Skeletal muscle satellite cell (primary cell): ENCODE measurements around the gene SLCO6A1. TPM values are rescaled to one million over a fixed set of nuclear protein-coding genes. Genes with fewer than 3 reads are reported as not detected.

Experiments used
- H3K27me3 ChIP-seq: 2 replicates; pipeline ENCODE4 v1.7.0; 2013; ENCODE audit warnings: low read length; ENCODE audit not compliant: control insufficient read depth, insufficient read depth
- H3K36me3 ChIP-seq: 2 replicates; pipeline ENCODE4 v1.7.0; 2013; ENCODE audit warnings: mild to moderate bottlenecking, control low read depth, low read length; ENCODE audit not compliant: insufficient read depth
- H3K4me1 ChIP-seq: 2 replicates; pipeline ENCODE4 v1.7.0; 2013; ENCODE audit warnings: low read length; ENCODE audit not compliant: control insufficient read depth, insufficient read depth
- H3K4me2 ChIP-seq: 2 replicates; pipeline ENCODE4 v1.7.0; 2013; ENCODE audit warnings: mild to moderate bottlenecking, low read length
- H3K4me3 ChIP-seq: 2 replicates; pipeline ENCODE4 v1.7.0; 2013; ENCODE audit warnings: low read length
- H3K9ac ChIP-seq: 2 replicates; pipeline ENCODE4 v1.7.0; 2013; ENCODE audit warnings: mild to moderate bottlenecking, low read depth, low read length, moderate library complexity
- H3K9me3 ChIP-seq: replicated peaks from 2 replicates; pipeline ENCODE4 v1.7.0; 2013; ENCODE audit warnings: mild to moderate bottlenecking, control low read depth, low read length
- total RNA-seq: library from RNA; depleted of rRNA; stranded (reverse); fragments of >200 nt; gene quantifications from 2 replicates; pipeline ENCODE4 v1.2.3, GENCODE V29; 2012; rRNA removed

Gene SLCO6A1, protein sequence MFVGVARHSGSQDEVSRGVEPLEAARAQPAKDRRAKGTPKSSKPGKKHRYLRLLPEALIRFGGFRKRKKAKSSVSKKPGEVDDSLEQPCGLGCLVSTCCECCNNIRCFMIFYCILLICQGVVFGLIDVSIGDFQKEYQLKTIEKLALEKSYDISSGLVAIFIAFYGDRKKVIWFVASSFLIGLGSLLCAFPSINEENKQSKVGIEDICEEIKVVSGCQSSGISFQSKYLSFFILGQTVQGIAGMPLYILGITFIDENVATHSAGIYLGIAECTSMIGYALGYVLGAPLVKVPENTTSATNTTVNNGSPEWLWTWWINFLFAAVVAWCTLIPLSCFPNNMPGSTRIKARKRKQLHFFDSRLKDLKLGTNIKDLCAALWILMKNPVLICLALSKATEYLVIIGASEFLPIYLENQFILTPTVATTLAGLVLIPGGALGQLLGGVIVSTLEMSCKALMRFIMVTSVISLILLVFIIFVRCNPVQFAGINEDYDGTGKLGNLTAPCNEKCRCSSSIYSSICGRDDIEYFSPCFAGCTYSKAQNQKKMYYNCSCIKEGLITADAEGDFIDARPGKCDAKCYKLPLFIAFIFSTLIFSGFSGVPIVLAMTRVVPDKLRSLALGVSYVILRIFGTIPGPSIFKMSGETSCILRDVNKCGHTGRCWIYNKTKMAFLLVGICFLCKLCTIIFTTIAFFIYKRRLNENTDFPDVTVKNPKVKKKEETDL
- not detected in 2 replicates for total RNA-seq

DNA sequence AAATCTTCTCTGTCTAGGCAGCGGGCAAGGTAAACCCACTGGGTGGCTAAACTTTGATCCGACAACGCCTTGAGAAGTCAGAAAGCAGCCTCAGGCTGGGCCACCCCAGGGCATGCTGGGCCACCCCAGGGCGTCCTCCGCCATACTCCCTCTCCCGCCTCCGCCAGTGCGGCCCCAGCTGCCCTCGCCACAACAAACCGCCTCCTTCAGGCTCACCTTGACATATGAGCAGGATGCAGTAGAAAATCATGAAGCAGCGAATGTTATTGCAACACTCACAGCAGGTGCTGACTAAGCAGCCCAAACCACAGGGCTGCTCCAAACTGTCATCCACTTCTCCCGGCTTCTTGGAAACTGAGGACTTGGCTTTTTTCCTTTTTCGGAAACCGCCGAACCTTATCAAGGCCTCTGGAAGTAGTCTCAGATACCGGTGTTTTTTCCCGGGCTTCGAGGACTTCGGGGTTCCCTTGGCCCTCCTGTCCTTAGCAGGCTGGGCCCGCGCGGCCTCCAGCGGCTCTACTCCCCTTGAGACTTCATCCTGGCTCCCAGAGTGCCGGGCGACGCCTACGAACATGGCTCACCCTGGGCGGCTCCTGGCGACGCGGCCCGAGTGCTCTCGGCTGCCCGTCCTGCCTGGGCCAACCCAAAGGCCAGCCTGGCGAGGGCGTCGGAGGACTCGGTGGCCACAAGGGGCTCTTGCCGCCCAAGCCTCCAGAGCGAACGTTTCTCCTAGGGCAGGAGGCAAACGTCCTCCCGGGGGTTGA, at the start of gene SLCO6A1:
SLCO6A1 (minus strand) TSS at position 731 of the 764 bp plus-strand sequence; CDS start at position 574, 157 bp downstream.
- no peak within 1 kb of the TSS for H3K4me3 ChIP-seq
- peaks cover 4% of the 10 kb centered on the region for H3K27me3 ChIP-seq
- H3K4me1 ChIP-seq = no peaks in the 10 kb centered on the region
- H3K4me2 ChIP-seq = no peak within 1 kb of the TSS
- H3K9ac ChIP-seq = no peak within 1 kb of the TSS
- H3K36me3 ChIP-seq = no peaks in the 10 kb centered on the region
- H3K9me3 ChIP-seq = no peaks in the 10 kb centered on the region

DNA sequence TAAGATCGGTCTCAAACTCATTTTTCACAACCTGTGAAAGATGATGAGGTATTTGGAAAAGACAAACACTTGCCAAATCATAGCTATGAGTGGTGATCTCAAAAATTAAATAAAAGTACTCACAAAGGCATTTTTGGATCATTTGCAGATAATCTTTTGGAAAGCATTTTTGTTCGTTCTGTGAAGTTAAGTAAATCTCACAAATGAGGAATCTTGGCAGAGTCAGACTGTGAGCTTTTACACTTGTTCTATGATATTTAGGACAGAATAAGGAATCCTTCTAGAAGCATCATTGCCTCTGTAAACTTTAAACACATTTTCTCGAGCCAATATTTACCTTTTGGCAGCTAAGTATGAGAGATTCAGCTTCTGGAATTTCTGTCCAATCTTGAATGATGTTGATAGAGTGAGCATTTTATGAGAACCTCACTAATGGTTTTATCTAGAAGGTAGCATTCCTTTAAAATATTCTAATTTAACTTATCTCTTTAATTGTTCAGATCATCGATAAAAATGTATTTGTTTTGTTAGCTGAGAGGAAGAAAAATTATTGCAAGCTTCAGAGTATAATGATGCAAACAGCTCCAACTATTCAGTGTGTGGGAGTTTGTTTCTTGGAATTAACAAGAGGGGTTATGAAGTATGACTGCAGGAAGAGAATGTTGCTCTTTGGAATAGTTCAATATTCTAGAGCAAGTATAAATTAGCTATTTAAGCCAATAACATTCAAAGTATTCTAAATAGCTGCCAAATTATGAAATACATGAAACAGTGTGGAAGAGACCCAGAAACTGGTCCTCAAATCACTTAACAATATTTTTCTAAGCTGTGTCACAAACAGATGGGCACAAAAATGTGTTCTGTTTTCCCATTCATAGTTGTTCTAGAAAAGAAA, 48.6 kb upstream of the SLCO6A1 start:
- H3K9me3 ChIP-seq = no peaks in the 10 kb centered on the region
- no peaks in the 10 kb centered on the region for H3K36me3 ChIP-seq
- H3K9ac ChIP-seq = no peak overlapping the region
- H3K4me3 ChIP-seq = no peak overlapping the region
- H3K27me3 ChIP-seq = no peaks in the 10 kb centered on the region
- no peaks in the 10 kb centered on the region for H3K4me1 ChIP-seq
- H3K4me2 ChIP-seq = no peak overlapping the region

DNA sequence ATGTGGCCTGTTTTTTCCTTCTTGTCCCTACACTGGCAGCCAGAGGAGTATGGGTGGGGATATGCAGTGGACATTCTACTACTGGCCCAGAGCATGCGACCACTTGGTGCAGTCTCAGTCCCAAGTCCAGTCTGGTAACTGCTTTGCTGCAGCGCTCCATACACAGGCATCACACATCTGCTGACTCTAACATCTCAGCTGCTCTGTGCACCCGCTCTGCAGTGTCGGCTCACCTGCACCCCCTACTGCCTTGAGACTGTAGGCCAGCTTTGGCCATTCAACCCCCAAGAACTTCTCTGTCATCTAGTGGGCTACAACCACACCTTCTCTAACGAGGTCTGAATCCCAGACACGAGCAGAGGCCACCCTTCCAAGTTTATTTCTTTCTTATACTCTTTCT, 46.4 kb upstream of the SLCO6A1 start:
- Histone ChIP-seq H3K4me3 (no peak overlapping the region), H3K27me3 (no peaks in the 10 kb centered on the region), H3K9ac (no peak overlapping the region), H3K4me2 (no peak overlapping the region), H3K9me3 (no peaks in the 10 kb centered on the region), H3K4me1 (no peaks in the 10 kb centered on the region), H3K36me3 (no peaks in the 10 kb centered on the region)

DNA sequence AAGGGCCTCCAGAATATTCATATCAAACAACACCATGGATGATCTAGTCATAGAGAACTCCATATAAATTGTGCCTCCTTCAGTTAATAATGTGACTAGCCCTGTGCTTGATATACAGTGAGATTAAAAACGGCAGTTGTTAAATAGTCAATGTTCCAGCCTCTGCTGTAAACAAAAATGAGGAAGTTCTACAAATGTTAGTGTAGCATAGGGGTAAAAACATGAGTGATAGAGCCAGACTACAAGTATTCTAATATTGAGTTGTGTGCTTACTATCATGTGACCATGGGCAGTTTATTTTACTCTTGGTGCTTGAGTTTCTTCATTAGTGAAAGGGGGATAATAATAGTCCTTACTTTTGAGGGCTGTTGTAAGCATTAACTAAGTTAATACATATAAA, 43.3 kb upstream of the SLCO6A1 start:
- Histone ChIP-seq H3K36me3 (no peaks in the 10 kb centered on the region), H3K27me3 (no peaks in the 10 kb centered on the region), H3K4me3 (no peak overlapping the region), H3K4me2 (no peak overlapping the region), H3K9me3 (no peaks in the 10 kb centered on the region), H3K4me1 (no peaks in the 10 kb centered on the region), H3K9ac (no peak overlapping the region)

DNA sequence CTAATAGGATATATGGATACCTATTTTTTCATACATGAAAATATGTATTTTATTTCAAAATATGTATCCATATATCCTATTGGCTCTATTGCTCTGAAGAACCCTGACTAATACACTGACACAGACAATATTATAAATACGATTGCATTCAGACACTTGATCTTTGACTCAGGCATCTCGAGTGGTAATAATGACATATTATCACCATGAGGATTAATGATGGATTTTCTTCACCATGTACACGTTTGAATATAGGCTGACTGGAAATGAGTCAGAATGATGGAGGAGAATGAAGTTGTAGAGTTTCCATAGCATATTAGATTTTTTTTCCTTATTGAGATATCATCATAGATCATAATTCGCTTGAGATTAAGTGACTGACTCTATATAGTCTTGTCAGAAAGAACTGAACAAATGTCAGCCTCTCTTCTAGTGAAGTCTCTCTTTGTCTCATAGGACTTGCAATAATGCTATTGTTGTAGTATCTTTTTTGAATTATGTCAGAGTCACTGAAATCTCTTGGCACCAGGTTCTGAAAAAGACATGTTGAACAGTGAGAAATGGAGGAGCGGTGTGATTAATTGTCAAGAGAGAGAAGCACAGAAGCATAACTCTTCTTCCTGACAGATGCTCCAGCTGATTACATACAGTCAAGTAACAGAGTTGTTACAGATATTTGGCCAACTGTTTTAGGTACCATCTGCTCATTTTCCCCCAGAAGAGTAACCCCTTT, 41.4 kb upstream of the SLCO6A1 start:
- Histone ChIP-seq H3K4me2 (no peak overlapping the region), H3K27me3 (no peaks in the 10 kb centered on the region), H3K36me3 (no peaks in the 10 kb centered on the region), H3K4me1 (no peaks in the 10 kb centered on the region), H3K4me3 (no peak overlapping the region), H3K9ac (no peak overlapping the region), H3K9me3 (no peaks in the 10 kb centered on the region)

DNA sequence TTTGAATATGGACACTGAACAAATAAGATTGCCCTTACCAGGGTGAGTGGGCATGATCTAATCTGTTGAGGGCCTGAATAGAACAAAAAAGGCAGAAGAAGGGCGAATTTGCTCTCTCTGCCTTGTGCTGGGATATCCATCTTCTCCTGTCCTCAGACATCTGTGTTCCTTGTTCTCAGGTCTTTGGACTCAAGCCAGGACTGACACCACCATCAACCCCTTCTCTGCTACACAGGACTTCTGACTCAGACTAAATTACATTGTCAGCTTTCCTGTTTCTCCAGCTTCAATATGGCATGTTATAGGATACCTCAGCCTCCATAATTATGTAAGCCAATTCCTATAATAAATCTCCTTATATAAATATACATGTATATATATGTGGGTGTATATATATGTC, 40.8 kb upstream of the SLCO6A1 start:
- H3K27me3 ChIP-seq = no peaks in the 10 kb centered on the region
- no peaks in the 10 kb centered on the region for H3K4me1 ChIP-seq
- no peaks in the 10 kb centered on the region for H3K36me3 ChIP-seq
- H3K9me3 ChIP-seq = no peaks in the 10 kb centered on the region
- H3K4me3 ChIP-seq = no peak overlapping the region
- no peak overlapping the region for H3K9ac ChIP-seq
- no peak overlapping the region for H3K4me2 ChIP-seq

DNA sequence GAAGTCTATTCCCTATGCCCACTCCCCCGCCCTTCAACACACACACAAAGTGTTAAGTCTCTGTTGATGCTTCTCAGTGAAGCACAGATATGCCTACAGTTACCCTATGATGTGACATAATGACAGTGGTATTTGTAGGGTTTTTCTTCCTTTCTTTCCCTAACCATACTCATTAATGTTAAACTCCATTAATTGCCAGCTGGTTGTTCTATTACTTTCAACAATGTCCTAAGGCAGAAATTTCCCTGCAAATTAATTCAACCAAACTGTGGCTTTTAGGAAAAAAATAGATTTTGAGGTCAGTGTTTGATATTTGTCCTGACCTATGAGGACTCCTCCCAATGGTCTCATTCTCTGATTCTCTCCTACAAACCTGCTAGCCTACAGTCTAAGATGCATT, 38.2 kb upstream of the SLCO6A1 start:
- H3K9ac ChIP-seq = no peak overlapping the region
- H3K36me3 ChIP-seq = no peaks in the 10 kb centered on the region
- H3K9me3 ChIP-seq = no peaks in the 10 kb centered on the region

DNA sequence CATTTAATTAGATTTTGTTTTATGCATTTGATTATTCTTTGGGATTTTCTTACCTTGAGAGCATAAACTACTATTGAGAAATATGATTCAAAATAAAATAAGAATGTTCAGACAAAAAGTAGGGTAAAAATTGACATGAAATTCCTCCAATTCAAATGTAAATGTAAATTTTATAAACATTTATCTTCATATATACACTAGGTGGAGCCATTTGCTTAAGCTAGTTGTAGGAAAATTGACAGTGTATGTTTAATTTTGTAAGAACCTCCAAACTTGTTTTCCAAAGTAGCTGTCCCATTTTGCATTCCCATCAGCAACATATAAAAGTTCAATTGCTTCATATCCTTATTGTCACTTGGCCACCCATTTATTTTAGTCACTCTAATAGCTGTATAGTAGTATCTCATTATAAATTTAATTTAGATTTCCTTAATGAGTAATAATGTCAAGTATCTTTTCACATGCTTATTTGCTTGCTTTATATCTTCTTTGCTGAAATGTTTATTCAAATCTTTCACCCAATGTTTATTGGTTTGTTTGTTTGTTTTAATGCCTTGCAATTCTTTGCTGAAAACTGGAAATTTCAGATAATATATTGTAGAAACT, 37.6 kb upstream of the SLCO6A1 start:
- H3K4me2 ChIP-seq = no peak overlapping the region
- no peak overlapping the region for H3K9ac ChIP-seq
- H3K36me3 ChIP-seq = no peaks in the 10 kb centered on the region
- H3K27me3 ChIP-seq = no peaks in the 10 kb centered on the region
- peaks cover 3% of the 10 kb centered on the region for H3K4me1 ChIP-seq
- H3K9me3 ChIP-seq = no peaks in the 10 kb centered on the region
- H3K4me3 ChIP-seq = no peak overlapping the region

More for the DNA sequence above, 38.2 kb upstream of the SLCO6A1 start:
- Histone ChIP-seq H3K27me3 (no peaks in the 10 kb centered on the region), H3K4me2 (no peak overlapping the region), H3K4me3 (no peak overlapping the region), H3K4me1 (peaks cover 3% of the 10 kb centered on the region)

DNA sequence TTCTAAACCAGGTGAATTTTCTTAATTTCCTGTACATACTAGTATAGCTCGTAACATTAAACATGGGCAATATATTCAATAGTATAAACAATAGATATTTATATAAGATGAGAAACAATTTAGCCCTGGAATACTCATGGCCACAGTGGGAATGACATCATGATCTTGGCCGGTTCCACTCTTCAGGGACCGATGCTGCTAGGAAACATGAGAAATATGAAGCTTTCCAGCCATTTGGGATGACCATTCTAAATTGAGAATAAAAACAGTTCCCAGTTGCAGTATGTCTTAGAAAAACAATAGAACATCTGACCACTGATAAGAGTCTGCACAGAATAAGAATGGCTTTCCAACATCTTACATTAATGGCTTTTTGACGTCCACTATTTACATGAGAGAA, 33.3 kb upstream of the SLCO6A1 start:
- H3K4me2 ChIP-seq = no peak overlapping the region
- H3K4me1 ChIP-seq = peaks cover 3% of the 10 kb centered on the region
- no peak overlapping the region for H3K9ac ChIP-seq
- no peak overlapping the region for H3K4me3 ChIP-seq
- no peaks in the 10 kb centered on the region for H3K36me3 ChIP-seq
- no peaks in the 10 kb centered on the region for H3K27me3 ChIP-seq
- no peaks in the 10 kb centered on the region for H3K9me3 ChIP-seq

DNA sequence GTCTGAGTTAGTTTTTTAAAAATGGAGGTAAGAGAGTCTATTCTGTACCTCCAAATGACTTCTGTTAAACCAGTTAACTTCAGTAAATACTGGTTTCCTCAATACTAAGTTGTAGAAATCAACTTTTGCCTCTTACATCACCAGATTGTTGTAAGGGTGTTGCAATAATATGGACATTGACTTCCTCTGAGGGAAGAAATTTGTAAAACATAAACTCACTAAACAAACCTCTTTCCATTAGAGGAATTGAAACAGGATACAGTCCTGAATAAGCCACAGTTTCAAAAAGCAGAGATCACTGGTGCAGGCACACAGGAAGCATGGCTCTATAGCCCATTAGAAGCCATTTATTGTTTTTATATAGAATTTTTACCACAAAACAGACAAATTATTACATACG, 32.7 kb upstream of the SLCO6A1 start:
- no peaks in the 10 kb centered on the region for H3K36me3 ChIP-seq
- no peak overlapping the region for H3K4me3 ChIP-seq
- H3K4me1 ChIP-seq = peaks cover 3% of the 10 kb centered on the region

More for the DNA sequence above, 32.7 kb upstream of the SLCO6A1 start:
- no peaks in the 10 kb centered on the region for H3K27me3 ChIP-seq
- no peak overlapping the region for H3K9ac ChIP-seq
- no peak overlapping the region for H3K4me2 ChIP-seq
- no peaks in the 10 kb centered on the region for H3K9me3 ChIP-seq
